ENCODE results near the gene GALNT16.

Gene GALNT16

DNA sequence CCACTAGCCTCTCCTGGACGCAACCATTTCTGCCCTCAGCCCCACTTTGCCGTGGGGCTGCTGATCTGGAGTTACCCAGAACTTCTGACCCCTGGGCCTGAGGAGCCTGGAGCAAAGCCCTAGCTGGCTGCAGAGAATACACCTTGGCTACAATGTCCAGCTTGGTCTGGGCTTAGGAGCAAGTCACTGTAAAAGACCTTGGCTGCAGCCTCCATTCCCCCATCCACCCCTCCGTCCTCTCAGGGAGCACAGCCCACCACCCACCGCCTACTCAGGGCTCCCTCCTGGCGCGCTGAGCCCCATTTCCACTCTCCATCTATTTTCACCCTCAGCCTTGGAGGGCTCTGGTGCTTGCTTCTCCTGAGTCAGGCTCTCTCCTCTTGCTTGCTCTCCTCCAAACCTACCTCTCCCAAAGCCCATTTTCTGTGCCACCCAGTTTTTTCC is 95.2 kb downstream of the GALNT16 start:
- Histone ChIP-seq H3K79me2 (ENCODE audit: insufficient read depth, low read length) (no peaks in the 10 kb centered on the region), H3K4me3 (ENCODE audit: low read depth in 1 of 2, low read length in 2 of 2) (no peak overlapping the region), H3K4me1 (ENCODE audit: insufficient read depth, low read length) (no peaks in the 10 kb centered on the region), H3K27ac (ENCODE audit: low read length) (no peak overlapping the region), H3K4me2 (ENCODE audit: insufficient read depth, low read length) (no peak overlapping the region), H3K36me3 (ENCODE audit: insufficient read depth, low read length) (no peaks in the 10 kb centered on the region), H3K9ac (ENCODE audit: low read depth, low read length) (no peak overlapping the region), H3K27me3 (ENCODE audit: insufficient read depth, low read length, poor library complexity) (no peaks in the 10 kb centered on the region), H2AFZ (ENCODE audit: low read depth, low read length) (no peak overlapping the region), H3K9me3 (ENCODE audit: insufficient read depth, low read length, severe bottlenecking) (no peaks in the 10 kb centered on the region), H4K20me1 (ENCODE audit: insufficient read depth, low read length) (peaks cover 4% of the 10 kb centered on the region; the same call in 1 of the 2 replicates)
- ATAC-seq (ENCODE audit: insufficient read depth, low read depth) = no peak
- TF ChIP-seq EZH2 (IDR thresholded peaks at IDR 0.05; ENCODE audit: borderline replicate concordance, low read depth, low read length, severe bottlenecking) = no peak
- TF ChIP-seq CTCF (IDR thresholded peaks at IDR 0.05; ENCODE audit: borderline replicate concordance, extremely low read depth, low read length, poor library complexity, severe bottlenecking) = no peak
- no peak for DNase-seq

DNA sequence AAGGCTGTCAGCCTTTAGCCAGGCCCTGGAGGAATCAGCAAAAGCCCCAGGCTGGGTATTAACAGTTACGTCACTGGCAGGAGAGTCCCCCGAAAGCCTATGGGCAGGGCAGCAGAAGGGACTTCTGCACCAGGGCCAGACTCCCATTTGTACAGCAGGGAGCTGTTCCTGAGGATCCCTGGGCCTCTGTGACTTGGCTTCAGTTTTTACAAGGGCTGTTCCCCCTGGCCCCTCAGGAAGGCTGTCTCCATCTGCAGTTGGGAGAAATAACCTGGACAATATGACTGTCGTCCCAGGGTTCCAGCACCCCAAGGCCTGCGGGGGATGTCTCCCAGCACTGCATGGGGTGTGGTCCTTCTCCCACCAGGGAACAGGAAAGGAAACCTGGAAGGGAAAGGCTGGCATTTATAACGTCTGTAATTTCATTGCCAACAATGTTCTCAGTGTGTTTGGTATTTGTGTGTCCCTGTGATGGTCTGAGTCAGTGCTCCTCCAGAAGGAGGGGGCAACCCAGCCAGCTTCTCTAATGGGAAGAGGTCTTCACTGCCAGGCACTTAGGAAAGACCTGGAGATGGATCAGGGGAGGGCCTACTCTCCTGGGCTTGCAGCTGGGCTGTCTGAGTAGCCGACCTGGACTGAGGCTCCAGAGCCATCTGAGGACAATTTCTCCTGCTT is 95.8 kb downstream of the GALNT16 start:
- DNase-seq (no peak), ATAC-seq (ENCODE audit: insufficient read depth, low read depth) (no peak)
- no peaks in the 10 kb centered on the region for H3K36me3 ChIP-seq (ENCODE audit: insufficient read depth, low read length)
- TF ChIP-seq EZH2 (IDR thresholded peaks at IDR 0.05; ENCODE audit: borderline replicate concordance, low read depth, low read length, severe bottlenecking) (no peak), CTCF (IDR thresholded peaks at IDR 0.05; ENCODE audit: borderline replicate concordance, extremely low read depth, low read length, poor library complexity, severe bottlenecking) (no peak)
- no peak overlapping the region for H3K9ac ChIP-seq (ENCODE audit: low read depth, low read length)
- no peaks in the 10 kb centered on the region for H3K27me3 ChIP-seq (ENCODE audit: insufficient read depth, low read length, poor library complexity)
- H3K27ac ChIP-seq (ENCODE audit: low read length) = no peak overlapping the region
- no peaks in the 10 kb centered on the region for H3K79me2 ChIP-seq (ENCODE audit: insufficient read depth, low read length)
- no peak overlapping the region for H3K4me2 ChIP-seq (ENCODE audit: insufficient read depth, low read length)
- H2AFZ ChIP-seq (ENCODE audit: low read depth, low read length) = no peak overlapping the region
- peaks cover 4% of the 10 kb centered on the region; the same call in 1 of the 2 replicates for H4K20me1 ChIP-seq (ENCODE audit: insufficient read depth, low read length)
- no peaks in the 10 kb centered on the region for H3K9me3 ChIP-seq (ENCODE audit: insufficient read depth, low read length, severe bottlenecking)
- H3K4me1 ChIP-seq (ENCODE audit: insufficient read depth, low read length) = no peaks in the 10 kb centered on the region
- H3K4me3 ChIP-seq (ENCODE audit: low read depth in 1 of 2, low read length in 2 of 2) = no peak overlapping the region

DNA sequence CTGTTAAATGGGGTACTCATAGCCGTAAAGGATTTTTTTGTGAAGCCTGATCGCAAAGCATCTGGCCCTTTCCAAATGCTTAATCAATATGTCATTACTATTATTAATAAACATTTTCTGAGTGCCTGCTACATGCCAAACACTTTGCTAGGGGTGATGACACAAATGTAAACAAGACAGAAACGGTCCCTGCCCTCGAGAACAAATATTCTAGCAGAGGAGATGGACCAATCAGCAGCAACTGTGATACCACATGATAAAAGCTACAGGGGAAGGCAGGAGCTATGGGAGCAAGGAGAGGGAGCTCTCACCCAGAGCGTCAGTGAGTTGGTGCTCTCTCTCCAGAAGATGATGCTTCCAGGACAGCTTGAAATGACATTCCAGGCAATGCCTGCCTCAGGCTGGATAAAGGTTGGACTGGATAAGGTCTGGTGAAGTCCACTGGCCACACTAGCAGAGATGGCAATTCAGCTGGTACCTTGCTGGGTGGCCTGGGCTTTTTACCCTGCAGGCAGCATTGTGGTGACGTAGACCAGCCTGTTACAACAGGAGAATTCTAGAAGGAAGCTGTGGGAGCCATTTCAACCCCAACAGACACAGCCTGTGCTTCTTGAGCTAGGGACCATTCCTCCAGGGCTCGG is 97.1 kb downstream of the GALNT16 start:
- Histone ChIP-seq H3K4me3 (ENCODE audit: low read depth in 1 of 2, low read length in 2 of 2) (no peak overlapping the region), H4K20me1 (ENCODE audit: insufficient read depth, low read length) (peaks cover 4% of the 10 kb centered on the region; the same call in 1 of the 2 replicates), H3K9me3 (ENCODE audit: insufficient read depth, low read length, severe bottlenecking) (no peaks in the 10 kb centered on the region), H3K4me2 (ENCODE audit: insufficient read depth, low read length) (no peak overlapping the region), H3K4me1 (ENCODE audit: insufficient read depth, low read length) (no peaks in the 10 kb centered on the region), H2AFZ (ENCODE audit: low read depth, low read length) (no peak overlapping the region), H3K36me3 (ENCODE audit: insufficient read depth, low read length) (no peaks in the 10 kb centered on the region), H3K79me2 (ENCODE audit: insufficient read depth, low read length) (no peaks in the 10 kb centered on the region), H3K9ac (ENCODE audit: low read depth, low read length) (no peak overlapping the region), H3K27ac (ENCODE audit: low read length) (no peak overlapping the region), H3K27me3 (ENCODE audit: insufficient read depth, low read length, poor library complexity) (no peaks in the 10 kb centered on the region)
- no peak for TF ChIP-seq EZH2 (IDR thresholded peaks at IDR 0.05; ENCODE audit: borderline replicate concordance, low read depth, low read length, severe bottlenecking)
- no peak for TF ChIP-seq CTCF (IDR thresholded peaks at IDR 0.05; ENCODE audit: borderline replicate concordance, extremely low read depth, low read length, poor library complexity, severe bottlenecking)
- DNase-seq = no peak
- no peak for ATAC-seq (ENCODE audit: insufficient read depth, low read depth)
